ENCODE measurements around the gene OGFOD1.
A peak's percentile ranks its signal among the peaks of the same experiment; 100 is the strongest.

Gene OGFOD1

DNA sequence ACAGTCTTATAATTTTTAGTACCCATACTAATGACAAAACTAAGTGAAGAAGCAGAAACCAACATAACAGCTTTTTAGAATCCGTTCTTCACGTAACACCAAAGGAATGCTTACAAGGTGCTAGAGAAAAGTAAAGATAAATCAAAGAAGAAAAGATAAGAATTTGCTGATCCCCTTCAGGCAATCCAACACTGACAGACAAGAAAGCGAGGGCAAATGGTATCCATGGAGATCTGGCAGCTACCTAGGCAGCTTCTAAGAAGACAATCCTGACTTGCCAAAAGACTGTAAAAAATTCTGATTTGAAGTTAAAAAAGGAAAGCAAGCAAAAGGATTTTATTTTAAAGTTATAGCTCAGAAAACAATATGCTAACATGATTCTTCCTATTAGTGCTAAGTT lies 53.8 kb downstream of the OGFOD1 start:
- peaks cover 76% of the 10 kb centered on the region for H3K36me3 Mint-ChIP-seq (ENCODE audit: low read depth)
- H3K9me3 Mint-ChIP-seq, result no peaks in the 10 kb centered on the region
- no peak overlapping the region for H3K4me3 Mint-ChIP-seq
- peaks cover 2% of the 10 kb centered on the region for H3K27me3 Mint-ChIP-seq (ENCODE audit: low read depth, poor library complexity)
- no peaks in the 10 kb centered on the region for H3K4me1 Mint-ChIP-seq
- DNase-seq, result no peak
- TF ChIP-seq, protein P1, sequence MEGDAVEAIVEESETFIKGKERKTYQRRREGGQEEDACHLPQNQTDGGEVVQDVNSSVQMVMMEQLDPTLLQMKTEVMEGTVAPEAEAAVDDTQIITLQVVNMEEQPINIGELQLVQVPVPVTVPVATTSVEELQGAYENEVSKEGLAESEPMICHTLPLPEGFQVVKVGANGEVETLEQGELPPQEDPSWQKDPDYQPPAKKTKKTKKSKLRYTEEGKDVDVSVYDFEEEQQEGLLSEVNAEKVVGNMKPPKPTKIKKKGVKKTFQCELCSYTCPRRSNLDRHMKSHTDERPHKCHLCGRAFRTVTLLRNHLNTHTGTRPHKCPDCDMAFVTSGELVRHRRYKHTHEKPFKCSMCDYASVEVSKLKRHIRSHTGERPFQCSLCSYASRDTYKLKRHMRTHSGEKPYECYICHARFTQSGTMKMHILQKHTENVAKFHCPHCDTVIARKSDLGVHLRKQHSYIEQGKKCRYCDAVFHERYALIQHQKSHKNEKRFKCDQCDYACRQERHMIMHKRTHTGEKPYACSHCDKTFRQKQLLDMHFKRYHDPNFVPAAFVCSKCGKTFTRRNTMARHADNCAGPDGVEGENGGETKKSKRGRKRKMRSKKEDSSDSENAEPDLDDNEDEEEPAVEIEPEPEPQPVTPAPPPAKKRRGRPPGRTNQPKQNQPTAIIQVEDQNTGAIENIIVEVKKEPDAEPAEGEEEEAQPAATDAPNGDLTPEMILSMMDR (IDR thresholded peaks at IDR 0.05), result no peak
- H3K27ac Mint-ChIP-seq, result no peak overlapping the region

DNA sequence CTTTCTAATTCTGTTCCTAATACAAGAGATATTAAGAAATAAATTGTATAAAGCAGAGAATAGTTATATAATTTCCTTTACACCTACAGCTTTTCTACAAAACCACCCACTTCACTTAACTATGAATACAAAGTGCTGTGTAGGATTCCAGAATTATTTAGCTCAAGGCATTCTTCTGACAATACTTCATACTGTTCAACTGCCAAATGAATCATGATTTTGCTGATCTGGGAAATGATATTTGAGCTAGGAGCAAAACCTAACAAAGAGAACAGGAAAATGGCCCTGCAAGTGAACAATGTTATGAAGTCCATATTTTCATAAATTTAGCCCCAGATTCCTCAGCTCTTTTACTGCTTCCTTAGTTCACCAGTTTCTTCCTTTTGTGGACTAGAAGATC lies 55.6 kb downstream of the OGFOD1 start:
- H3K9me3 Mint-ChIP-seq, result peaks cover 1% of the 10 kb centered on the region
- no peak for DNase-seq
- H3K27ac Mint-ChIP-seq, result no peak overlapping the region
- peaks cover 7% of the 10 kb centered on the region for H3K4me1 Mint-ChIP-seq
- no peaks in the 10 kb centered on the region for H3K27me3 Mint-ChIP-seq (ENCODE audit: low read depth, poor library complexity)
- peaks cover 79% of the 10 kb centered on the region for H3K36me3 Mint-ChIP-seq (ENCODE audit: low read depth)
- TF ChIP-seq, protein P1 (IDR thresholded peaks at IDR 0.05), result no peak
- H3K4me3 Mint-ChIP-seq, result no peak overlapping the region

DNA sequence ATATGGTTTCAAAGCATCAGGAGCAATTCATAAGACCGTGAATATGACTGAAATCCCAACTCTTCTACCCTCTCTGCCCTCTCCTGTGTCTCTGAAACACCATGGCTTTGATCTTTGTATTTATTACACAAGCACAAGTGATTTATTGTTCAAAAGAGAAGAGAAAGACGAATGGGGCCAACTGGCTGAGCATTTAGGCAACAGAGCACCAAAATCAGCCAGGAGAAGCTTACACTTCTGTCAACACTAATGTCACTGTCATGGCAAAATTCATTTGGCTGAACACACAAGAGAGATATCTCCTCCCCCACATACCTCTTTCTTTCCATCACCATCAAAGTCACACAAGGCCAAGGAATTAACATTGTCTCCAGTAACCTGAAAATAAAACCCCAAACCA lies 59.2 kb downstream of the OGFOD1 start:
- TF ChIP-seq, protein P1 (IDR thresholded peaks at IDR 0.05), result no peak
- Mint-ChIP-seq H3K27me3 (ENCODE audit: low read depth, poor library complexity) (no peaks in the 10 kb centered on the region), H3K27ac (peak overlapping the region; percentile 73), H3K9me3 (peaks cover 7% of the 10 kb centered on the region), H3K4me1 (peaks cover 9% of the 10 kb centered on the region), H3K4me3 (no peak overlapping the region), H3K36me3 (ENCODE audit: low read depth) (peaks cover 80% of the 10 kb centered on the region)
- no peak for DNase-seq

DNA sequence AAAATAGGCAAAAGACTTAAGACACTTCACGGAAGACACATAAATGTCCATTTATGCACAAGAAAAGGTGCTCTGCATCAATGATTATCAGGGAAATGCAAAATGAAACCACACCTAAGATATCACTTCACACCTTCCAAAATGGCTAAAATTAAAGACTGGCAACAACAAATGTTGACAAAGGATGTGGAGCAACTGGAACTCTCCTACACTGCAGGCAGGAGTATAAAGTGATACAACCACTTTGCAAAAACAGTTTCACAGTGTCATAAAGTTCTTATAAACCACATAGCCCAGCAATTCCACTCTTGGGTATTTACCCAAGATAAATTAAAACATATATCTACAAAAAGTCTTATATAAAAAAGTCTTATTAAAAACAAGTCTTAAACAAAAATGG lies 60.7 kb downstream of the OGFOD1 start:
- H3K27me3 Mint-ChIP-seq (ENCODE audit: low read depth, poor library complexity), result no peaks in the 10 kb centered on the region
- peaks cover 69% of the 10 kb centered on the region for H3K36me3 Mint-ChIP-seq (ENCODE audit: low read depth)
- H3K4me3 Mint-ChIP-seq, result no peak overlapping the region
- H3K4me1 Mint-ChIP-seq, result peaks cover 19% of the 10 kb centered on the region
- peaks cover 7% of the 10 kb centered on the region for H3K9me3 Mint-ChIP-seq
- TF ChIP-seq, protein P1 (IDR thresholded peaks at IDR 0.05), result no peak
- no peak overlapping the region for H3K27ac Mint-ChIP-seq
- no peak for DNase-seq

DNA sequence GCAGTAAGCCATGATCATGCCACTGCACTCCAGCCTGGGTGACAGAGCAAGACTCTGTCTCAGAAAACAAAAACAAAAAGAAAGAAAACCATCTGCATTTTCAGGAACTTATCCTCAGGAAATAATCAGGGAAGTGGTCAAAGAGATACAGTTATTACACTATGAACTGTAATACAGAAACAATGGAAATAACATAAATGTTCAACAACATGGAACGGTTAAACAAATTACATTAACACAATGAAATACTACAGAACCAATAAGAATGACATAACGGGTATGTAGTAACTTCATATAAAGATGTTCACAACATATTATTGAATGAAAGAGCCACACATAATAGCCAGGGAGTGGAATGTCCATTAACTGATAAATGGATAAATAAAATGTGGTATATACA lies 61.7 kb downstream of the OGFOD1 start:
- TF ChIP-seq, protein P1 (IDR thresholded peaks at IDR 0.05), result no peak
- Mint-ChIP-seq H3K27me3 (ENCODE audit: low read depth, poor library complexity) (no peaks in the 10 kb centered on the region), H3K9me3 (peaks cover 7% of the 10 kb centered on the region), H3K36me3 (ENCODE audit: low read depth) (peaks cover 64% of the 10 kb centered on the region), H3K4me3 (no peak overlapping the region), H3K27ac (no peak overlapping the region), H3K4me1 (peaks cover 21% of the 10 kb centered on the region)
- DNase-seq, result no peak

DNA sequence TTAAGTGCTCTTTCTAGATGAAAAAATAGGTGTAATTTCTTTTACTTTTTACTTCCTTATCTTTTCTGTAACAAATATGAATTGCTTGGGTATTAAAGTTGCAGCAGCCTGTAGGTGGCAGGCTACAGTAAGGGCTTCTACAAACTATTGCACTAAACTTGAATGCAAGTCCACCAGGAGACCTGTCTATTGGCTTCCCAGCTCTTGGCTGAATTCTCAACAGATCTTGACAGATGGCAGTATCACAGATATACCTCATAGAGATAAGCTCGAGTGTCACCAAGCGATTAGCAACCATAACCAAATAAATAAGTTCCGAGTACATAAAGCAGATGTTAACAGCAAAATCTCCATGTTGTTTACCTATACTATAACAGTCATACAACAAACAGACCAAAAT lies 62.6 kb downstream of the OGFOD1 start:
- H3K9me3 Mint-ChIP-seq, result peaks cover 7% of the 10 kb centered on the region
- TF ChIP-seq, protein P1 (IDR thresholded peaks at IDR 0.05), result peak; percentile 24
- DNase-seq, result no peak
- no peak overlapping the region for H3K27ac Mint-ChIP-seq
- peaks cover 26% of the 10 kb centered on the region for H3K4me1 Mint-ChIP-seq
- no peaks in the 10 kb centered on the region for H3K27me3 Mint-ChIP-seq (ENCODE audit: low read depth, poor library complexity)
- H3K4me3 Mint-ChIP-seq, result no peak overlapping the region
- peaks cover 55% of the 10 kb centered on the region for H3K36me3 Mint-ChIP-seq (ENCODE audit: low read depth)

All from nephron progenitor cell (in vitro differentiated cells).